NT2/D1 (cell line): ENCODE data around the gene RBM38.

ENCODE experiments used
- SUZ12 ChIP-seq: IDR thresholded peaks from 2 replicates; pipeline ENCODE4 v1.6.1; 2011; ENCODE audit not compliant: insufficient read length, insufficient read depth; ENCODE audit errors: extremely low read depth
- YY1 ChIP-seq: IDR thresholded peaks from 2 replicates; pipeline ENCODE4 v1.6.1; 2011; ENCODE audit not compliant: insufficient read length, insufficient read depth
- ZNF274 ChIP-seq: IDR thresholded peaks from 2 replicates; pipeline ENCODE4 v1.6.1; 2011; ENCODE audit warnings: mild to moderate bottlenecking, low read depth, low read length

GRCh38 chr20:57387945-57388371 is 3.2 kb upstream of the RBM38 start:
- no peak for TF ChIP-seq ZNF274
- no peak for TF ChIP-seq SUZ12
- no peak for TF ChIP-seq YY1
